Heart left ventricle (tissue), 13 donors: ENCODE data around the gene TMEM135.

Experiments used
- CTCF ChIP-seq, 12 donors: fragments of 200-600 bp; sonication (generic) in 4 of 12; IDR thresholded peaks; one replicate each; pipeline versions ENCODE4 v1.5.0 to v1.8.0; 2018 to 2022; ENCODE audit warnings: antibody characterized with exemption in 12 of 12, mild to moderate bottlenecking in 5 of 12
- POLR2A ChIP-seq, 2 donors: fragments of 450-650 bp; IDR thresholded peaks; one replicate each; pipeline ENCODE4 v1.6.1; 2017; ENCODE audit warnings: antibody characterized with exemption in 2 of 2, mild to moderate bottlenecking in 2 of 2, moderate library complexity in 2 of 2
- donor health status: ischemic (EF 13 %, LVEDD 7.1; RV severe dilation, severe dysfunction).
- donor health status: DM: no; HTN: yes; CAD: no.
- donor health status: DM: no; HTN: no; CAD: no.
- donor health status: ischemic (EF 25% LVEDD 6.9; RV normal size, moderate dysfunction).
- donor health status: ischemic (EF 25% LVEDD 5.7; RV mildly dilated, moderate dysfunction).
- donor health status: ischemic (EF 35%, LVEDD 5.7; RV mildly dilated, moderate dysfunction).
- donor health status: nonischemic (EF 11% LVEDD 7.7; RV severe dilation, severe dysfunction).
- donor health status: DM: yes; HTN: yes; CAD: no.
- donor health status: PGD.
- donor health status: ischemic (EF 29% LVEDD 5.4; RV normal size, mild dysfunction).
- donor health status: nonischemic (EF 23%, LVEDD 6.1; RV moderate dilation, normal function).

GRCh38 chr11:87228820-87229219 lies 191.1 kb downstream of the TMEM135 start:
- TF ChIP-seq CTCF (IDR thresholded peaks at IDR 0.05) (no peak), POLR2A (IDR thresholded peaks at IDR 0.05) (no peak)
